Activated B cell treated with CpG ODN at 0.5 μM for 24 hours (primary cell): ENCODE results near the gene LRIG1. TPM values are rescaled to one million over a fixed set of nuclear protein-coding genes. Genes with fewer than 3 reads are reported as not detected.

ENCODE experiments used
- ATAC-seq: fragments of 200-7000 bp; cut with Tn5 transposase; one replicate; pipeline ENCODE4 v1.10.0; 2021; ENCODE audit warnings: low read depth, mild to moderate bottlenecking, moderate library complexity
- CTCF ChIA-PET: fragments of 350-600 bp; sonication (Branson Sonifier 250); formaldehyde crosslinking; loops from one replicate; lab custom pipeline; 2021; ENCODE audit warnings: antibody characterized with exemption; lab: Charles Lee
- POLR2A ChIA-PET: fragments of 350-600 bp; sonication (Branson Sonifier 250); formaldehyde crosslinking; loops from one replicate; lab custom pipeline; 2021; ENCODE audit warnings: antibody characterized with exemption; lab: Charles Lee
- DNase-seq: peaks from one replicate; pipeline ENCODE4 v3.0.0; 2022
- H3K27ac Mint-ChIP-seq: one replicate; pipeline ENCODE4 v1.8.0; 2020; ENCODE audit warnings: mixed read lengths
- H3K27me3 Mint-ChIP-seq: one replicate; pipeline ENCODE4 v1.8.0; 2021; ENCODE audit warnings: mixed read lengths
- H3K36me3 Mint-ChIP-seq: one replicate; pipeline ENCODE4 v1.8.0; 2021; ENCODE audit warnings: low read depth, mixed read lengths
- H3K4me1 Mint-ChIP-seq: one replicate; pipeline ENCODE4 v1.8.0; 2021; ENCODE audit warnings: mixed read lengths
- H3K4me3 Mint-ChIP-seq: one replicate; pipeline ENCODE4 v1.8.0; 2020; ENCODE audit warnings: mild to moderate bottlenecking, mixed read lengths
- H3K9me3 Mint-ChIP-seq: one replicate; pipeline ENCODE4 v1.8.0; 2020; ENCODE audit warnings: mixed read lengths
- intact Hi-C: fragments of 100-400 bp; cut with micrococcal nuclease; formaldehyde crosslinking; loops from one replicate; pipeline ENCODE4 v1.15.1; 2024
- total RNA-seq: library from RNA; stranded (reverse); gene quantifications from 2 replicates; pipeline ENCODE4 v1.2.3, GENCODE V29; 2022
- TF ChIP-seq, protein P1 (sequence below): fragments of 200-600 bp; IDR thresholded peaks from one replicate; pipeline ENCODE4 v1.8.0; 2022; ENCODE audit warnings: antibody characterized with exemption, mild to moderate bottlenecking

The LRIG1 gene
- total RNA-seq, 1 donor from 2014 or later, result 9.7 TPM

DNA sequence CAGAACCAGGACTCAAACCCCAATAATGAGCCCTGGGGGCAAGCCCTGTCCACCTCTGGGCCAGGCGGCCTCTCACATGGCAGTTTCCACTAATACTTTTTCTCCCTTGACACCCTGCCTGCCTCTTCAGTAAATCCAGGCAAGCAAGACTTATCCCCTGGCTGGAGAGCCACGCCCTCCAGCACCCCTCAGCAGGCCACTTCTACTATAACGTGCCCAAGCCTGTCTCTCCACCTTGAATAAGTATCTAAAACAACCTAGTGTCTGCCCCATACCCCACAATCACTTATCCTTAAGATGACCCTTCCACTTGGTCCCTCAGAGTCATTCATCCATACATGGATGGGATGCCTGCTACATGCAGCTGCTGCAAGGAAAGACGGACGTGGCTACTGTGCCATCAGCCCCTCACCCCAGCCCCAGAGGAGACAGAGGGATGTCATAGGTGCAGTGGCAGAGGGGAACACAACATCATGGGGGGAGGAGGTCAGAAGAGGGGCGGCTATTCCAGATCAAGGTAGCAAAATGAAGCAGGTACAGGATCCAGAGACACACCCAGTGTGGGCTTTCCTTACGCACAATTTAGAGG is 63.4 kb downstream of the LRIG1 start:
- no peak for ATAC-seq
- Mint-ChIP-seq H3K27me3 (peaks cover 4% of the 10 kb centered on the region), H3K4me1 (peaks cover 8% of the 10 kb centered on the region), H3K27ac (no peak overlapping the region), H3K4me3 (no peak overlapping the region), H3K36me3 (no peaks in the 10 kb centered on the region), H3K9me3 (no peaks in the 10 kb centered on the region)
- DNase-seq, result no peak
- ChIA-PET CTCF (interaction anchor here (1.0 kb wide), 1 partner anchor 31 kb away, joined by 4 read pairs; no protein-coding TSS in a partner anchor), POLR2A (no interaction called here)
- intact Hi-C loops, result no loop called here
- TF ChIP-seq, protein P1, sequence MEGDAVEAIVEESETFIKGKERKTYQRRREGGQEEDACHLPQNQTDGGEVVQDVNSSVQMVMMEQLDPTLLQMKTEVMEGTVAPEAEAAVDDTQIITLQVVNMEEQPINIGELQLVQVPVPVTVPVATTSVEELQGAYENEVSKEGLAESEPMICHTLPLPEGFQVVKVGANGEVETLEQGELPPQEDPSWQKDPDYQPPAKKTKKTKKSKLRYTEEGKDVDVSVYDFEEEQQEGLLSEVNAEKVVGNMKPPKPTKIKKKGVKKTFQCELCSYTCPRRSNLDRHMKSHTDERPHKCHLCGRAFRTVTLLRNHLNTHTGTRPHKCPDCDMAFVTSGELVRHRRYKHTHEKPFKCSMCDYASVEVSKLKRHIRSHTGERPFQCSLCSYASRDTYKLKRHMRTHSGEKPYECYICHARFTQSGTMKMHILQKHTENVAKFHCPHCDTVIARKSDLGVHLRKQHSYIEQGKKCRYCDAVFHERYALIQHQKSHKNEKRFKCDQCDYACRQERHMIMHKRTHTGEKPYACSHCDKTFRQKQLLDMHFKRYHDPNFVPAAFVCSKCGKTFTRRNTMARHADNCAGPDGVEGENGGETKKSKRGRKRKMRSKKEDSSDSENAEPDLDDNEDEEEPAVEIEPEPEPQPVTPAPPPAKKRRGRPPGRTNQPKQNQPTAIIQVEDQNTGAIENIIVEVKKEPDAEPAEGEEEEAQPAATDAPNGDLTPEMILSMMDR, result no peak

DNA sequence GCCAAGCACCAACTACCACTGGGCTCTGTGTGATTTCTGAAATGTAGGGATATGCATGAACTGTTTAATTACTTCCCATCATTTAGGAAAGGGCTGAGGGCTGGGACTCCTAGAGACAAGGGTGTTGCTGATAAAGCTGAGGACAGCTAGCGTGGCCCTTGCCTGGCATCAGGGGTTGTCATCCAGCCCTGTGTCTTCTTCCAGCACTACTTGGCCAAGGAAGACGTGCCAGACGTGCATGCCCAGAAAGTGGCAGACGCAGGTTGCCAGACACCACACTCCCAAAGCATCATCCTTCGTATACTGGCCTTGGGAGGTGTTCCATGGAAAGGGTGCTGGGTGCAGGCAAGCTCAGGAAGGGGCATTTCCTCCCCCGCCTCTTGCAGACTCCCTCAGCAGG is 64.8 kb downstream of the LRIG1 start:
- POLR2A ChIA-PET, result no interaction called here
- no peak overlapping the region for H3K27ac Mint-ChIP-seq
- H3K36me3 Mint-ChIP-seq, result no peaks in the 10 kb centered on the region
- CTCF ChIA-PET, result interaction anchor here (1.0 kb wide), 1 partner anchor 29 kb away, joined by 4 read pairs; no protein-coding TSS in a partner anchor
- H3K27me3 Mint-ChIP-seq, result peaks cover 4% of the 10 kb centered on the region
- ATAC-seq (no peak), DNase-seq (no peak)
- TF ChIP-seq, protein P1, result no peak
- no peak overlapping the region for H3K4me3 Mint-ChIP-seq
- H3K9me3 Mint-ChIP-seq, result no peaks in the 10 kb centered on the region
- peaks cover 8% of the 10 kb centered on the region for H3K4me1 Mint-ChIP-seq
- intact Hi-C loops, result no loop called here

DNA sequence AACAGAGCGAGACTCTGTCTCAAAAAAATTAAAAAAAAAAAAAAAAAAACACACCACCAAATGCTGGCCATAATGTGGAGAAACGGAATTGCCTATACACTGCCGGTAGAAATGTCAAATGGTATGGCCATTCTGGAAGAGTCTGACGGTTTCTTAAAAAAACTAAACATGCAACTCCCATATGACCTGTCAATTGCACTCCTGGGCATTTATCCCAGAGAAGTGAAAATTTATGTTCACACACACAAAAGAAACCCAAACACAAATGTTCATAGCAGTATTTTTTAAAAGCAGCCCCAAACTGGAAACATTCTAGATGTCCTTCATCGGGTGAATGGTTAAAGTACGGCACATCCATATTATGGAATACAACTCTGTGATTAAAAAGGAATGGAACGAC is 66.1 kb downstream of the LRIG1 start:
- intact Hi-C loops, result no loop called here
- ChIA-PET CTCF (no interaction called here), POLR2A (no interaction called here)
- DNase-seq, result no peak
- H3K27ac Mint-ChIP-seq, result no peak overlapping the region
- TF ChIP-seq, protein P1, result no peak
- ATAC-seq, result no peak
- no peak overlapping the region for H3K4me3 Mint-ChIP-seq
- peaks cover 3% of the 10 kb centered on the region for H3K4me1 Mint-ChIP-seq
- H3K27me3 Mint-ChIP-seq, result peaks cover 4% of the 10 kb centered on the region
- no peaks in the 10 kb centered on the region for H3K36me3 Mint-ChIP-seq
- no peaks in the 10 kb centered on the region for H3K9me3 Mint-ChIP-seq

DNA sequence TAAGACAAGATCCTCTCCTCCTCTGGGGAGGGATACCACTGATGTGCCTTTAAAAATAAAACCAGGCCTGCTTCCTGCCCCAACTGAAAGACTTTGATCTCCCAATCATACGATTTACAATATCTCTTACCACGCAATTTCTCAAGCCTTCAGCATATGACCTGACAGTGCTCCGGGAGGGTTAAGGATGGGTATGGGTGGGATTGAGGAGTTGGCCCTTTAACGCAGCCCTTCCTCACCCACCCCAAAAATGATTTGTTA is 67.4 kb downstream of the LRIG1 start:
- Mint-ChIP-seq H3K36me3 (no peaks in the 10 kb centered on the region), H3K27me3 (peaks cover 4% of the 10 kb centered on the region), H3K4me3 (no peak overlapping the region), H3K9me3 (no peaks in the 10 kb centered on the region), H3K4me1 (no peaks in the 10 kb centered on the region), H3K27ac (no peak overlapping the region)
- DNase-seq (no peak), ATAC-seq (no peak)
- CTCF ChIA-PET, result no interaction called here
- intact Hi-C loops, result no loop called here
- TF ChIP-seq, protein P1, result no peak
- POLR2A ChIA-PET, result no interaction called here

DNA sequence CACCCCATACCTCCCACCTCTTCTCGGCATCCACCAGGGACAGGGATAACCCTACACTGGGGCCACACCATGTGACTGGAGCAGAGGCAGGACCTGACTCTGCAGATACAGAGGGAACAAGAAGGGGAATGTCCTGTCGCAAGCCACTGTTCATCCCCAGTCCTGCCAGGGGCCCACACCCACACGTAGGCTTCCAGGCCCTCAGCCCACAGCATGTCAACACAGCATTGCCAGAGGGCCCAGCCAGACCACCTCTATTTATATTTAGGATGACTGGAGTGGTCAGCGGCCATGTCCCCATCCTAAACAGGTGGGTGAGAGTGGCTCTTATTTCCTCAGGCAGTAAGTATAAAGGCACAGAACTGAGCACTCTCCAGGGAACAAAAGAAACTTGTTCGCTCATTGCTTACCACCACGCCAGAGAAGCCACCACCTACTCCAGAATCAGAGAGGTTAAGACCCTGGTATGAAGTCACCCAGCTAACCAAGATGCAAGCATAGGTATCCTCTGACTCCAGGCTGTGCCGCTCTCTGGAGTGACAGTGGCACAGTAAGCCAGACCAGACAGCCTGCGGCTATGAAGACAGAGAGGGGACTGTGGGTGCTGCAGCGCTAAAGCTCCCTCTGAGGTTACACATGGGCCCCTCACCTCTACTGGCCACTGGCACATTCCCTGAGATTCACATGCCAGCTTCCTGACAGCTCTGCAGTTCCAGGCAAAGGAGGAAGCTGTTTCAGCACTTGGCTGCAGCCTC is 67.9 kb downstream of the LRIG1 start:
- no peak overlapping the region for H3K4me3 Mint-ChIP-seq
- TF ChIP-seq, protein P1, result no peak
- no peaks in the 10 kb centered on the region for H3K4me1 Mint-ChIP-seq
- H3K27ac Mint-ChIP-seq, result no peak overlapping the region
- H3K36me3 Mint-ChIP-seq, result no peaks in the 10 kb centered on the region
- no peaks in the 10 kb centered on the region for H3K9me3 Mint-ChIP-seq
- H3K27me3 Mint-ChIP-seq, result peaks cover 4% of the 10 kb centered on the region
- CTCF ChIA-PET, result no interaction called here
- intact Hi-C loops, result no loop called here
- ATAC-seq (no peak), DNase-seq (no peak)
- POLR2A ChIA-PET, result no interaction called here
